ENCODE measurements around the gene PLIN4.

DNA sequence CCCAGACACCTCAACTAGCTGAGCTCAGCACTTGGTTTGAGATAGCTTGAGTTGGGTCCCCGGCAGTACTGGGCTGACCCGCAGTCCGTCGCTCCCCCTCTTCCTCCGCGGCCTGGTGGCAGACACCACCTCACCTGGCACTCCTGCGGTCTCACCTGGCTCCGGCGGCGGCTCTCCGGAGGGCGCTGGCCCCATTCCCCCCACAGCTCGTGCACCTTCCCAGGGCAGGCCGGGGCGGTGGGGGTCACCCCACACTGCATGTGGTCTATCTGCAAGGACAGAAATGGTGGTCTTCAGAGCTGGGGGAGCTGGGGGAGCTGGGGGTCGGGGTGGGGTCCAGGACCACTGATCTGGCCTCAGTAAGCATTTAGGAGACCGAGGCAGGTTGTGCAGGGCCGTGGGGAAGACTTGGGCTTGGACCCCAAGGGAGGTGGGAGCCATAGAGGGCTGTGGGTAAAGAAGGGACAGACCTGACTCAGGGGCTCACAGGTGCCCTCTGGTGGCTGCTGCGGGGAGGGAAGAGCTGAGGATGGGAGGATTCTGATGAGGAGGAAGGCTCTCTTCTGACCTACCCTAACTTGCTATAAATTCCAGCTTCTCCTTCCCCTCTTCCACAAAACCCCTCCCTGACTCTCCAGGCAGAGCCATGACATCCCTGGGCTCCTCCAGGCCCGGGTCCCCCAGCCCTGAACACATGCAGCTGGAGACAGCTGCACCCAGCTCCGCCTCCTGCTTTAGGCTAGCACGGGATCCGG lies 6.7 kb upstream of the PLIN4 start:
- TF ChIP-seq EZH2 (IDR thresholded peaks at IDR 0.05; ENCODE audit: borderline replicate concordance, control insufficient read depth, low read depth, low read length), result no peak
- TF ChIP-seq NFIC (IDR thresholded peaks at IDR 0.05; ENCODE audit: low read depth, low read length), result no peak
- TF ChIP-seq EP300 (IDR thresholded peaks at IDR 0.05; ENCODE audit: borderline replicate concordance in 1 of 2, control insufficient read depth in 1 of 2, low read depth in 2 of 2, low read length in 2 of 2), result no peak
- no peak for TF ChIP-seq ASH2L (IDR thresholded peaks at IDR 0.05; ENCODE audit: borderline replicate concordance, low read depth)
- TF ChIP-seq FOXK2 (IDR thresholded peaks at IDR 0.05), result no peak
- no peak for TF ChIP-seq KDM1A (IDR thresholded peaks at IDR 0.05; ENCODE audit: borderline replicate concordance)
- TF ChIP-seq, protein P1, sequence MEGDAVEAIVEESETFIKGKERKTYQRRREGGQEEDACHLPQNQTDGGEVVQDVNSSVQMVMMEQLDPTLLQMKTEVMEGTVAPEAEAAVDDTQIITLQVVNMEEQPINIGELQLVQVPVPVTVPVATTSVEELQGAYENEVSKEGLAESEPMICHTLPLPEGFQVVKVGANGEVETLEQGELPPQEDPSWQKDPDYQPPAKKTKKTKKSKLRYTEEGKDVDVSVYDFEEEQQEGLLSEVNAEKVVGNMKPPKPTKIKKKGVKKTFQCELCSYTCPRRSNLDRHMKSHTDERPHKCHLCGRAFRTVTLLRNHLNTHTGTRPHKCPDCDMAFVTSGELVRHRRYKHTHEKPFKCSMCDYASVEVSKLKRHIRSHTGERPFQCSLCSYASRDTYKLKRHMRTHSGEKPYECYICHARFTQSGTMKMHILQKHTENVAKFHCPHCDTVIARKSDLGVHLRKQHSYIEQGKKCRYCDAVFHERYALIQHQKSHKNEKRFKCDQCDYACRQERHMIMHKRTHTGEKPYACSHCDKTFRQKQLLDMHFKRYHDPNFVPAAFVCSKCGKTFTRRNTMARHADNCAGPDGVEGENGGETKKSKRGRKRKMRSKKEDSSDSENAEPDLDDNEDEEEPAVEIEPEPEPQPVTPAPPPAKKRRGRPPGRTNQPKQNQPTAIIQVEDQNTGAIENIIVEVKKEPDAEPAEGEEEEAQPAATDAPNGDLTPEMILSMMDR (IDR thresholded peaks at IDR 0.05 in 2 of 3, conservative IDR thresholded peaks at IDR 0.05 in 1 of 3; ENCODE audit: control insufficient read depth in 2 of 3, extremely low read depth in 1 of 3, insufficient read depth in 1 of 3, low read depth in 3 of 3, low read length in 3 of 3), result peak; percentile 65 to 91 (median 77)
- TF ChIP-seq ZZZ3 (IDR thresholded peaks at IDR 0.05; ENCODE audit: control insufficient read depth, insufficient read length, low read depth), result no peak
